ENCODE measurements around the gene FRS3. TPM values are rescaled to one million over a fixed set of nuclear protein-coding genes. Genes with fewer than 3 reads are reported as not detected.

FRS3 gene
- total RNA-seq, 1 experiment from 2014 or later = 5.9 TPM

DNA sequence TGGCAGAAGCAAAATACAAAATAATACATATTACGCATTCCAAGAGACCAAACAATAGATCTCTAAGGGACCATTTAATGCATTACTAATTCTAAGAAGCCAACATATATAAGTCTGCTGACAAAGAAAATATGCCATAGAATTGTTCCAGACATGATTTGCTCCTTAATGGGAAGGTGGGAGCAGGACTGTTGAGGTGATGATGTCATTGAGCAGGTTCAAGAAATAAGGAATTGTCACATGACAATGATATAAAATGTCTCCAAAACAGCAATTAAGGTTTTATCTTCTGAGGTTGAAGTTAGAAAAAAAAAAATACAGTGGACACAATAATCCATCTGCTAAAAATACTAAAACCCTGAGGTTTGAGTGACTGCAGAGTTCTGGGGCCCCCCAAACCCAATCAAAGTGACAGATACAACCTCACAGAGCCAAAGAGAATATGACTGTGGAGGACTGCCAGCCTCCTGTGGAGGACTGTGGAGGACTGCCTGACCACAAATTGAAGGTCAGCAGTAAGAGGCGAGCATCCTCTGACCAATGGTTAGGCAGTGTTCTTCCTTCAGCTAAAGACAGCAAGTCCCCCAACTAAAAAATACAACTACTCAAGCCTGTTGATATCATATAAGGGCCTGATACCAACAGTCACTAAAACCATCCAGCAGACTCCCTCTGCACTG, 46.8 kb upstream of the FRS3 start:
- Histone ChIP-seq H3K79me2 (ENCODE audit: insufficient read depth, low read length) (no peaks in the 10 kb centered on the region), H3K9ac (ENCODE audit: low read length) (no peak overlapping the region), H3K4me3 (replicated peaks in 1 of 2; ENCODE audit: low read depth in 1 of 2, low read length in 2 of 2) (no peak overlapping the region), H3K36me3 (ENCODE audit: control insufficient read depth in 1 of 2, insufficient read depth in 2 of 2, low read length in 2 of 2) (no peaks in the 10 kb centered on the region), H3K4me1 (ENCODE audit: control insufficient read depth in 1 of 2, insufficient read depth in 2 of 2, low read length in 2 of 2) (no peaks in the 10 kb centered on the region), H2AFZ (ENCODE audit: low read depth, low read length, poor library complexity, severe bottlenecking) (no peak overlapping the region), H3K27ac (ENCODE audit: low read depth, low read length) (no peak overlapping the region), H3K4me2 (ENCODE audit: low read length) (no peak overlapping the region), H3K9me2 (ENCODE audit: insufficient read depth) (no peaks in the 10 kb centered on the region), H3K9me3 (ENCODE audit: control insufficient read depth in 1 of 2, insufficient read depth in 1 of 2, low read depth in 1 of 2, low read length in 2 of 2) (no peaks in the 10 kb centered on the region), H3K27me3 (ENCODE audit: insufficient read depth, low read length) (no peaks in the 10 kb centered on the region), H4K20me1 (ENCODE audit: insufficient read depth) (no peaks in the 10 kb centered on the region)
- TF ChIP-seq ZFX (IDR thresholded peaks at IDR 0.05) (no peak), YY1 (IDR thresholded peaks at IDR 0.05; ENCODE audit: extremely low read depth, insufficient replicate concordance, low read depth, low read length) (no peak), SP1 (IDR thresholded peaks at IDR 0.05; ENCODE audit: low read depth) (no peak), JUND (IDR thresholded peaks at IDR 0.05) (no peak), ATF3 (IDR thresholded peaks at IDR 0.05) (no peak), SRF (IDR thresholded peaks at IDR 0.05; ENCODE audit: low read depth) (no peak), EZH2phosphoT487 (IDR thresholded peaks at IDR 0.05; ENCODE audit: borderline replicate concordance) (no peak), ELF1 (IDR thresholded peaks at IDR 0.05; ENCODE audit: borderline replicate concordance, low read depth) (no peak), REST (IDR thresholded peaks at IDR 0.05; ENCODE audit: low read depth) (no peak), RAD21 (IDR thresholded peaks at IDR 0.05; ENCODE audit: low read depth) (no peak), TCF7L2 (IDR thresholded peaks at IDR 0.05; ENCODE audit: borderline replicate concordance, extremely low read depth, insufficient read depth, insufficient read length) (no peak)
- TF ChIP-seq, protein P1, sequence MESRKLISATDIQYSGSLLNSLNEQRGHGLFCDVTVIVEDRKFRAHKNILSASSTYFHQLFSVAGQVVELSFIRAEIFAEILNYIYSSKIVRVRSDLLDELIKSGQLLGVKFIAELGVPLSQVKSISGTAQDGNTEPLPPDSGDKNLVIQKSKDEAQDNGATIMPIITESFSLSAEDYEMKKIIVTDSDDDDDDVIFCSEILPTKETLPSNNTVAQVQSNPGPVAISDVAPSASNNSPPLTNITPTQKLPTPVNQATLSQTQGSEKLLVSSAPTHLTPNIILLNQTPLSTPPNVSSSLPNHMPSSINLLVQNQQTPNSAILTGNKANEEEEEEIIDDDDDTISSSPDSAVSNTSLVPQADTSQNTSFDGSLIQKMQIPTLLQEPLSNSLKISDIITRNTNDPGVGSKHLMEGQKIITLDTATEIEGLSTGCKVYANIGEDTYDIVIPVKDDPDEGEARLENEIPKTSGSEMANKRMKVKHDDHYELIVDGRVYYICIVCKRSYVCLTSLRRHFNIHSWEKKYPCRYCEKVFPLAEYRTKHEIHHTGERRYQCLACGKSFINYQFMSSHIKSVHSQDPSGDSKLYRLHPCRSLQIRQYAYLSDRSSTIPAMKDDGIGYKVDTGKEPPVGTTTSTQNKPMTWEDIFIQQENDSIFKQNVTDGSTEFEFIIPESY (IDR thresholded peaks at IDR 0.05; ENCODE audit: extremely low read depth, insufficient replicate concordance, low read length) = no peak
- TF ChIP-seq, protein P2, sequence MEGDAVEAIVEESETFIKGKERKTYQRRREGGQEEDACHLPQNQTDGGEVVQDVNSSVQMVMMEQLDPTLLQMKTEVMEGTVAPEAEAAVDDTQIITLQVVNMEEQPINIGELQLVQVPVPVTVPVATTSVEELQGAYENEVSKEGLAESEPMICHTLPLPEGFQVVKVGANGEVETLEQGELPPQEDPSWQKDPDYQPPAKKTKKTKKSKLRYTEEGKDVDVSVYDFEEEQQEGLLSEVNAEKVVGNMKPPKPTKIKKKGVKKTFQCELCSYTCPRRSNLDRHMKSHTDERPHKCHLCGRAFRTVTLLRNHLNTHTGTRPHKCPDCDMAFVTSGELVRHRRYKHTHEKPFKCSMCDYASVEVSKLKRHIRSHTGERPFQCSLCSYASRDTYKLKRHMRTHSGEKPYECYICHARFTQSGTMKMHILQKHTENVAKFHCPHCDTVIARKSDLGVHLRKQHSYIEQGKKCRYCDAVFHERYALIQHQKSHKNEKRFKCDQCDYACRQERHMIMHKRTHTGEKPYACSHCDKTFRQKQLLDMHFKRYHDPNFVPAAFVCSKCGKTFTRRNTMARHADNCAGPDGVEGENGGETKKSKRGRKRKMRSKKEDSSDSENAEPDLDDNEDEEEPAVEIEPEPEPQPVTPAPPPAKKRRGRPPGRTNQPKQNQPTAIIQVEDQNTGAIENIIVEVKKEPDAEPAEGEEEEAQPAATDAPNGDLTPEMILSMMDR (IDR thresholded peaks at IDR 0.05 in 2 of 3, conservative IDR thresholded peaks at IDR 0.05 in 1 of 3; ENCODE audit: borderline replicate concordance in 1 of 3, insufficient read depth in 1 of 3, low read depth in 2 of 3, low read length in 2 of 3) = no peak
- ChIA-PET CTCF (no interaction called here), RAD21 (ENCODE audit: low non-redundant PET in 1 of 2, low total read pairs in 2 of 2, uncharacterized antibody in 2 of 2, unreplicated experiment in 2 of 2) (no interaction called here), POLR2A (no interaction called here)
- ATAC-seq = no peak
- no TSS peak for BruUV-seq (replicated peaks)
- DNase-seq (ENCODE audit: low read depth, low spot score) = no peak
- intact Hi-C loops (cut with micrococcal nuclease) = no loop called here
